Activated naive CD8-positive, alpha-beta T cell treated with anti-CD3 and anti-CD28 coated beads, Interleukin-2, amount 10 ng/mL, durations not matched to agents 7 days and 5 days (primary cell): ENCODE measurements around the gene CUX1. TPM values are rescaled to one million over a fixed set of nuclear protein-coding genes. Genes with fewer than 3 reads are reported as not detected.

Experiments
- ATAC-seq: fragments of 150-1000 bp; cut with Tn5 transposase; one replicate; pipeline ENCODE4 v1.10.0; 2021; ENCODE audit warnings: low read depth, moderate library complexity
- POLR2A ChIA-PET: fragments of 350-600 bp; sonication (Branson Sonifier 250); formaldehyde crosslinking; loops from one replicate; lab custom pipeline; 2021; ENCODE audit warnings: antibody characterized with exemption; lab: Charles Lee
- DNase-seq: peaks from one replicate; pipeline ENCODE4 v3.0.0; 2021
- H3K27ac Mint-ChIP-seq: one replicate; pipeline ENCODE4 v1.8.0; 2022; ENCODE audit warnings: mild to moderate bottlenecking, mixed read lengths
- H3K27me3 Mint-ChIP-seq: one replicate; pipeline ENCODE4 v1.8.0; 2022; ENCODE audit warnings: mild to moderate bottlenecking, moderate library complexity, mixed read lengths
- H3K36me3 Mint-ChIP-seq: one replicate; pipeline ENCODE4 v1.8.0; 2021; ENCODE audit warnings: mild to moderate bottlenecking, mixed read lengths
- H3K4me1 Mint-ChIP-seq: one replicate; pipeline ENCODE4 v1.8.0; 2021; ENCODE audit warnings: mixed read lengths
- H3K4me3 Mint-ChIP-seq: one replicate; pipeline ENCODE4 v1.8.0; 2022; ENCODE audit warnings: mild to moderate bottlenecking, moderate library complexity, mixed read lengths
- H3K9me3 Mint-ChIP-seq: one replicate; pipeline ENCODE4 v1.8.0; 2021; ENCODE audit warnings: mixed read lengths
- total RNA-seq, 2 experiments: library from RNA; stranded (reverse); gene quantifications; one replicate each; pipeline ENCODE4 v1.2.3, GENCODE V29; 2021

The CUX1 gene
- total RNA-seq, 2 experiments from 2014 or later = 35.7 to 37.6 TPM

GRCh38 chr7:102077081-102077480 is 259.7 kb downstream of the CUX1 start:
- DNase-seq = no peak
- POLR2A ChIA-PET = interaction anchor here (0.7 to 0.8 kb wide), 2 partner anchors 12 to 333 kb away, joined by 4 to 7 read pairs; no protein-coding TSS in a partner anchor
- Mint-ChIP-seq H3K27me3 (no peaks in the 10 kb centered on the region), H3K27ac (peak overlapping the region; percentile 77), H3K36me3 (peaks cover 12% of the 10 kb centered on the region), H3K9me3 (peaks cover 3% of the 10 kb centered on the region), H3K4me1 (peaks cover 7% of the 10 kb centered on the region), H3K4me3 (no peak overlapping the region)
- no peak for ATAC-seq

GRCh38 chr7:102079140-102080018 is 262.0 kb downstream of the CUX1 start:
- Mint-ChIP-seq H3K27me3 (no peaks in the 10 kb centered on the region), H3K4me3 (no peak overlapping the region), H3K9me3 (peaks cover 3% of the 10 kb centered on the region), H3K36me3 (peaks cover 10% of the 10 kb centered on the region), H3K27ac (no peak overlapping the region), H3K4me1 (peaks cover 5% of the 10 kb centered on the region)
- ATAC-seq (no peak), DNase-seq (no peak)
- POLR2A ChIA-PET = no interaction called here

DNA sequence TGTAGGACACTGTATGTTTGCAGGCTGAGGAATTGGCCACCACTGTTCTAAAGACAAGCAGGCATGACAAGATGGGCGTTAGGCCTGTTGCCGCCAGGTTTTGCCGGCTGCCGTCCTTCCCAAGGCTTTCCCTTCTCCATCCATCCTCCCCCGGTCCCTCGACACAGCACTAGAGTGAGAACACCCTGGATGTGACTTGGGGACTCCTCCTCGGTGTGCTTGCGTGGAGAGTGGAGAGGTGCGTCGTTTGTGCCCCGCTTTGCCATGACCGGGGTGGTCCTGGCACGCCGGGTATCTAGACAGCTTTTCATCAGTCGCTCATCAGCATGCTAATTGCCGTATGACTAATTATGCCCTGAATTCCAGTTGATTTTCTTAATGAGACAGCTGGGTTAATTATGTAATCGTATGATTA is 262.6 kb downstream of the CUX1 start:
- no peaks in the 10 kb centered on the region for H3K27me3 Mint-ChIP-seq
- ATAC-seq (no peak), DNase-seq (no peak)
- POLR2A ChIA-PET = no interaction called here
- H3K9me3 Mint-ChIP-seq = peaks cover 3% of the 10 kb centered on the region
- peaks cover 10% of the 10 kb centered on the region for H3K36me3 Mint-ChIP-seq
- no peak overlapping the region for H3K27ac Mint-ChIP-seq
- peaks cover 5% of the 10 kb centered on the region for H3K4me1 Mint-ChIP-seq
- H3K4me3 Mint-ChIP-seq = no peak overlapping the region

- Mint-ChIP-seq H3K36me3 (peaks cover 13% of the 10 kb centered on the region), H3K27me3 (no peaks in the 10 kb centered on the region), H3K9me3 (peaks cover 6% of the 10 kb centered on the region), H3K4me1 (peaks cover 5% of the 10 kb centered on the region), H3K27ac (no peak overlapping the region), H3K4me3 (no peak overlapping the region)
- POLR2A ChIA-PET = no interaction called here
- DNase-seq (no peak), ATAC-seq (no peak)
Measured at GRCh38 chr7:102080434-102081243, 263.2 kb downstream of the CUX1 start.

DNA sequence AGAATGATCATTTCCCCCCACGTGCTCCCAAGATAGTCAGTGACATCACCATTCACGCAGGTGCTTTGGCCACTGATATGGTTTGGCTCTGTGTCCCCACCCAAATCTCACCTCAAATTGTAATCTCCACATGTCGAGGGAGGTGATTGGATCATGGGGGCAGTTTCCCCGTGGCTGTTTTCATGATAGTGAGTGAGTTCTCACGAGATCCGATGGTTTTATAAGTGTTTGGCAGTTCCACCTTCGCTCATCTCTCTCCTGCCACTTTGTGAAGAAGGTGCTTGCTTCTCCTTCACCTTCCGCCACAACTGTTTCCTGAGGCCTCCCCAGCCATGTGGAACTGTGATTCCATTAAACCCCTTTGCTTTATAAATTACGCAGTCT is 263.8 kb downstream of the CUX1 start:
- H3K36me3 Mint-ChIP-seq = peaks cover 14% of the 10 kb centered on the region
- H3K27me3 Mint-ChIP-seq = no peaks in the 10 kb centered on the region
- peaks cover 7% of the 10 kb centered on the region for H3K9me3 Mint-ChIP-seq
- POLR2A ChIA-PET = no interaction called here
- H3K4me3 Mint-ChIP-seq = no peak overlapping the region
- ATAC-seq = no peak
- peak overlapping the region; percentile 9 for H3K27ac Mint-ChIP-seq
- peaks cover 5% of the 10 kb centered on the region for H3K4me1 Mint-ChIP-seq
- DNase-seq = no peak

DNA sequence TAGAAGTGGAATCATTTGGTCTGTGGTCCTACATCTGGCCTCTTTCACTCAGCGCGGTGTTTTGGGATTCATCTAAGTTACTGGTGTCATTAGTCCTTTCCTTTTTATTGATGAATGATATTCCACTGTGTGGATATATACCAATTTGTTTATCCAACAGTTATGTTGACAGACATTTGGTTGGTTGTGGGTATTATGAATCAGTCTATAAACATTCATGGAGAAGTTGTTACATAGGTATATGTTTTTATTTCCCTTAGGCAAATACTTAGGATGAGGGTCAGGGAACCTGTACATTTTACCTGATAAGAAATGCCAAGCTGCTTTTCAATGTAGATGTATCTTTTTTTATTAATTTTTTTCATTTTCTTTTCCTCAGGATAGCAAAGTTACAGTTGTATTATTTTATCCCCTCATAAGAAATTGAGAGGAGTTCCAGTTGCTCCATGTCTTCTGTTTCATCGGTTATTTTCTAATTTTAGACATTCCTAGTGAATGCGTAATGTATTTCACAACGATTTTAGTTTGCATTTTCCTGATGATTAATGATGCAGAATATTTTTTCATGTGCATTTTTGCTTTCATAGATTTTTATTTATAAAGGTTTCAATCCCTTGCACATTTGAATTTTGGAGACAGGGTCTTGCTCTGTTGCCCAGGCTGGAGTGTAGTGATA is 265.4 kb downstream of the CUX1 start:
- Mint-ChIP-seq H3K36me3 (peaks cover 13% of the 10 kb centered on the region), H3K27me3 (no peaks in the 10 kb centered on the region), H3K4me3 (no peak overlapping the region), H3K4me1 (no peaks in the 10 kb centered on the region), H3K27ac (no peak overlapping the region), H3K9me3 (peaks cover 10% of the 10 kb centered on the region)
- ATAC-seq (no peak), DNase-seq (no peak)
- POLR2A ChIA-PET = no interaction called here

GRCh38 chr7:102085218-102085772 is 267.9 kb downstream of the CUX1 start:
- DNase-seq = no peak
- no peak for ATAC-seq
- no peaks in the 10 kb centered on the region for H3K4me1 Mint-ChIP-seq
- H3K9me3 Mint-ChIP-seq = peaks cover 13% of the 10 kb centered on the region
- peaks cover 13% of the 10 kb centered on the region for H3K36me3 Mint-ChIP-seq
- POLR2A ChIA-PET = no interaction called here
- H3K27me3 Mint-ChIP-seq = no peaks in the 10 kb centered on the region
- no peak overlapping the region for H3K4me3 Mint-ChIP-seq
- no peak overlapping the region for H3K27ac Mint-ChIP-seq

DNA sequence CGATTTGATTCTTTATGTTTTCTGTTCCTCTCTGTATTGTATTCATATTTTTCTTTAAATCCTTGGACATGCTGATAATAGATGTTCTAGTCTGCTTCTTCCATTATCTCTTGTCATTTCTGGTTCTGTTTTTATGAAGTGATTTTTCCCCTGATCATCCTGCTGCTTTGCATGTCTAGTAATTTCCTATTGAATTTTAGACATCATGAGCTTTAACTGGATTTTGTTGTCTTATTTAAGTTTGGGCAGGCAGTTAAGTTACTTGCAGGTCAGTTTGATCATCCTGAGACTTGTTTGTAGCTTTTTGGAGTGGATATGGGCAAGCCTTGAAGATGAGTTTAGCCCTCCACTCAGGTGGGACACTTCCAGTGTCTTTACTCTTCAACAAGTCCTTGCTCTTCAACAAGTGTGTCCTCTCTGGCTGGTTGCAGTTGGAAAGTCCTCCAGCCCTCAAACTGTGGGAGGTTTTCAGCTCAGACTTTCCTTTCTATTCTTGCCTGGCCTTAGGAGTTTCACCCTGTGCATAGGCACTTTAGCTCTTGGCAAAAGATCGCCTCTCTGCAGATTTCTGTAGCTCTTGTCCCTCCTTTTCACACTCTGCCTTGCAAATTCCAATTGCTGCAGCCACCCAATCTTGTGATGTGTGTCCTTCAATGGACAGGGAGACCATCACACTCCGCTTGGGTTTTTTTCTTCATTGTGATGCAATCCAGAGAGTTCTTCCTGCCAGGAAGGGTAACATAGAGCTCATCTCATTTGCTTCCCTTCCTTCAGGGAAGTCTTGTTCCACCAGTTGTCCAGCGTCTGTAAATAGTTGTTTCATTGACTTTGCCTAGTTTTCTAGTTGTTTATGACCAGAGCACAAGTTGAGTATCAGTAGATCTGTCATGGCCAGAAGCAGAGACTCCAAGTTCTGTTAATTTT is 272.0 kb downstream of the CUX1 start:
- ATAC-seq (no peak), DNase-seq (no peak)
- Mint-ChIP-seq H3K27me3 (no peaks in the 10 kb centered on the region), H3K27ac (no peak overlapping the region), H3K9me3 (peaks cover 11% of the 10 kb centered on the region), H3K4me3 (no peak overlapping the region), H3K36me3 (peaks cover 10% of the 10 kb centered on the region), H3K4me1 (no peaks in the 10 kb centered on the region)
- POLR2A ChIA-PET = interaction anchor here (0.5 to 0.6 kb wide), 2 partner anchors 12 to 19 kb away, joined by 3 to 4 read pairs; no protein-coding TSS in a partner anchor

DNA sequence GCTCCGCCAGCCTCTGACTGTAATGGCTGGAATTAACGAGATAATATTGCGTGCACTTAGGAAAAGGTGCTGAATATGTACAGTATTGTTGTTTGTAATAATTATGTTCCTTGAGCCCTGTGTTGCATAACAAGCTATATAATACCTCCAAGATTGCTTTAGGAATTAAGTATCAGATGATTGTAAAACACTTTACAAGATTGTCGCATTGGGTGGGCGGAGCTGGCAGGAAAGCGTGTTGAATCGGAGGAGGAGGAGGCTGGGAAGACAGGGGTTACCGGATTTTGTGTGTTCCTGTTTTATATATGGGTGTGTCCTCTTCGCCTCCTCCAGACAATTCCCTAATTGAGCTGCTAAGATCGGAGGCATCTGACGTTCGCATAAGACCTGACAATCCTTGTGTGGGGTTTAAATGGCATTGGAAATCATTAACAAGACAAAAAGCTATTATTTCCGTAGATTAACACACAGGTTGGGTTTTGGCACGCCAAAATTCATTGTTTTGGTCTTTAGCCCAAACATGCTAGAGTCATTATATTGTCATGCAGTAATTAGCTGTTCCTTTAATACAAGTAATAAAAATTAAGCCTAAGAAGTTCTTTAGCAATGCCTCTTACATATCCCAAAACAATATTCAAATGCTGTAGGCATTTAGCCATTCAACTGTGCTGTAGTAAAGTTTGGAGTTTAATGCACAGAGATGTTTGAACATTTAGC is 276.3 kb downstream of the CUX1 start:
- H3K4me3 Mint-ChIP-seq = no peak overlapping the region
- H3K27ac Mint-ChIP-seq = no peak overlapping the region
- H3K4me1 Mint-ChIP-seq = no peaks in the 10 kb centered on the region
- H3K27me3 Mint-ChIP-seq = no peaks in the 10 kb centered on the region
- peaks cover 2% of the 10 kb centered on the region for H3K9me3 Mint-ChIP-seq
- POLR2A ChIA-PET = no interaction called here
- peaks cover 3% of the 10 kb centered on the region for H3K36me3 Mint-ChIP-seq
- ATAC-seq (no peak), DNase-seq (no peak)

DNA sequence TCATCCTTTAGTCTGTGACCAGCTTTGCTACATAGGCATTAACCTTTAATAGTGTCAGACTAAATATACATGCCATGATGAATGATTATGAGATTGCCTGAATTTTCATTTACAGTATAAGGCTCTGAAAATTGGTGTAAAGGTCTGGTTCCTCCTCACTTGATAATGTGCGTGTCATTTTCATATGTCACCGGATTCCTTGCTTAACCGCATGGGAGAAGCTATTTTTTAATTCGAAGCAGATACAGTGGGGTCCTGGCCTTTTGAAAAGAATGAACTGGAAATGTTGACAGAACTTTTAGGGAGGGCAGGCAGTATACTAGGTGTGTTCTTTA is 276.9 kb downstream of the CUX1 start:
- peaks cover 3% of the 10 kb centered on the region for H3K36me3 Mint-ChIP-seq
- no peak overlapping the region for H3K27ac Mint-ChIP-seq
- H3K9me3 Mint-ChIP-seq = no peaks in the 10 kb centered on the region
- POLR2A ChIA-PET = no interaction called here
- H3K27me3 Mint-ChIP-seq = no peaks in the 10 kb centered on the region
- no peaks in the 10 kb centered on the region for H3K4me1 Mint-ChIP-seq
- ATAC-seq = no peak
- no peak overlapping the region for H3K4me3 Mint-ChIP-seq
- DNase-seq = no peak

- no peak overlapping the region for H3K4me3 Mint-ChIP-seq
- POLR2A ChIA-PET = no interaction called here
- peaks cover 3% of the 10 kb centered on the region for H3K36me3 Mint-ChIP-seq
- no peaks in the 10 kb centered on the region for H3K4me1 Mint-ChIP-seq
- H3K9me3 Mint-ChIP-seq = no peaks in the 10 kb centered on the region
- no peak overlapping the region for H3K27ac Mint-ChIP-seq
- no peak for ATAC-seq
- no peaks in the 10 kb centered on the region for H3K27me3 Mint-ChIP-seq
- no peak for DNase-seq
Measured at GRCh38 chr7:102095321-102096011, 278.0 kb downstream of the CUX1 start.

- Mint-ChIP-seq H3K9me3 (no peaks in the 10 kb centered on the region), H3K4me3 (no peak overlapping the region), H3K36me3 (peaks cover 3% of the 10 kb centered on the region), H3K4me1 (no peaks in the 10 kb centered on the region), H3K27me3 (no peaks in the 10 kb centered on the region), H3K27ac (no peak overlapping the region)
- ATAC-seq (no peak), DNase-seq (no peak)
- POLR2A ChIA-PET = no interaction called here
Measured at GRCh38 chr7:102096012-102096332, 278.5 kb downstream of the CUX1 start.
